Measurements from ENCODE around the gene MCF2L. TPM values are rescaled to one million over a fixed set of nuclear protein-coding genes. Genes with fewer than 3 reads are reported as not detected.

Gene MCF2L
- total and polyA plus RNA-seq, 2 experiments from 2014 or later = 4.8 to 25.6 TPM

GRCh38 chr13:113062691-113063090, 93.7 kb downstream of the MCF2L start:
- Histone ChIP-seq H3K4me1 (ENCODE audit: insufficient read depth) (no peaks in the 10 kb centered on the region), H3K4me2 (no peak overlapping the region), H3K4me3 (no peak overlapping the region), H3K27me3 (ENCODE audit: insufficient read depth) (no peaks in the 10 kb centered on the region), H3K36me3 (ENCODE audit: insufficient read depth) (no peaks in the 10 kb centered on the region), H3F3A (replicated peaks; ENCODE audit: low read depth) (no peaks in the 10 kb centered on the region), H3K9me2 (ENCODE audit: insufficient read depth) (no peaks in the 10 kb centered on the region), H4K20me1 (replicated peaks; ENCODE audit: insufficient read depth) (no peaks in the 10 kb centered on the region), H2AFZ (no peak overlapping the region), H3K79me2 (replicated peaks; ENCODE audit: insufficient read depth) (no peaks in the 10 kb centered on the region), H3K27ac (ENCODE audit: low read depth) (no peak overlapping the region)
- no peak overlapping the region for H3K27ac Mint-ChIP-seq
- peaks cover 3% of the 10 kb centered on the region; the same call in 2 of the 3 replicates for H3K4me1 Mint-ChIP-seq
- H3K36me3 Mint-ChIP-seq (ENCODE audit: low read depth) = no peaks in the 10 kb centered on the region; the same call in 2 of the 3 replicates
- H3K27me3 Mint-ChIP-seq (ENCODE audit: insufficient read depth, low read depth, poor library complexity) = peaks cover 12% of the 10 kb centered on the region
- no peak overlapping the region for H3K4me3 Mint-ChIP-seq
- TF ChIP-seq, protein P1, sequence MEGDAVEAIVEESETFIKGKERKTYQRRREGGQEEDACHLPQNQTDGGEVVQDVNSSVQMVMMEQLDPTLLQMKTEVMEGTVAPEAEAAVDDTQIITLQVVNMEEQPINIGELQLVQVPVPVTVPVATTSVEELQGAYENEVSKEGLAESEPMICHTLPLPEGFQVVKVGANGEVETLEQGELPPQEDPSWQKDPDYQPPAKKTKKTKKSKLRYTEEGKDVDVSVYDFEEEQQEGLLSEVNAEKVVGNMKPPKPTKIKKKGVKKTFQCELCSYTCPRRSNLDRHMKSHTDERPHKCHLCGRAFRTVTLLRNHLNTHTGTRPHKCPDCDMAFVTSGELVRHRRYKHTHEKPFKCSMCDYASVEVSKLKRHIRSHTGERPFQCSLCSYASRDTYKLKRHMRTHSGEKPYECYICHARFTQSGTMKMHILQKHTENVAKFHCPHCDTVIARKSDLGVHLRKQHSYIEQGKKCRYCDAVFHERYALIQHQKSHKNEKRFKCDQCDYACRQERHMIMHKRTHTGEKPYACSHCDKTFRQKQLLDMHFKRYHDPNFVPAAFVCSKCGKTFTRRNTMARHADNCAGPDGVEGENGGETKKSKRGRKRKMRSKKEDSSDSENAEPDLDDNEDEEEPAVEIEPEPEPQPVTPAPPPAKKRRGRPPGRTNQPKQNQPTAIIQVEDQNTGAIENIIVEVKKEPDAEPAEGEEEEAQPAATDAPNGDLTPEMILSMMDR (conservative IDR thresholded peaks at IDR 0.05; ENCODE audit: low read depth in 2 of 2) = no peak
- TF ChIP-seq NANOG (IDR thresholded peaks at IDR 0.05; ENCODE audit: borderline replicate concordance) (no peak), STAT1 (IDR thresholded peaks at IDR 0.05; ENCODE audit: unreplicated experiment) (no peak), CREB1 (CRISPR knock-in tag; IDR thresholded peaks at IDR 0.05; ENCODE audit: low read depth) (no peak), JUNB (IDR thresholded peaks at IDR 0.05; ENCODE audit: unreplicated experiment) (no peak), EZH2 (IDR thresholded peaks at IDR 0.05; ENCODE audit: low read depth, unreplicated experiment) (no peak), ZNF114 (CRISPR knock-in tag; IDR thresholded peaks at IDR 0.05) (no peak)
- no peak for ATAC-seq
- DNase-seq (ENCODE audit: low spot score) = no peak
- H3K9me3 Mint-ChIP-seq = no peaks in the 10 kb centered on the region

- ATAC-seq (no peak), DNase-seq (ENCODE audit: low spot score) (no peak)
- H3K4me1 Mint-ChIP-seq = peaks cover 3% of the 10 kb centered on the region; the same call in 2 of the 3 replicates
- no peaks in the 10 kb centered on the region for H3K9me2 ChIP-seq (ENCODE audit: insufficient read depth)
- H3K4me2 ChIP-seq = no peak overlapping the region
- no peaks in the 10 kb centered on the region for H3K4me1 ChIP-seq (ENCODE audit: insufficient read depth)
- H3K27me3 ChIP-seq (ENCODE audit: insufficient read depth) = no peaks in the 10 kb centered on the region
- H3F3A ChIP-seq (replicated peaks; ENCODE audit: low read depth) = no peaks in the 10 kb centered on the region
- no peak overlapping the region for H3K4me3 Mint-ChIP-seq
- H3K36me3 Mint-ChIP-seq (ENCODE audit: low read depth) = no peaks in the 10 kb centered on the region; the same call in 2 of the 3 replicates
- no peaks in the 10 kb centered on the region for H4K20me1 ChIP-seq (replicated peaks; ENCODE audit: insufficient read depth)
- H3K27ac Mint-ChIP-seq = no peak overlapping the region
- H3K27me3 Mint-ChIP-seq (ENCODE audit: insufficient read depth, low read depth, poor library complexity) = peaks cover 12% of the 10 kb centered on the region
- no peaks in the 10 kb centered on the region for H3K9me3 Mint-ChIP-seq
- H3K27ac ChIP-seq (ENCODE audit: low read depth) = no peak overlapping the region
- no peak overlapping the region for H2AFZ ChIP-seq
- H3K4me3 ChIP-seq = no peak overlapping the region
- H3K36me3 ChIP-seq (ENCODE audit: insufficient read depth) = no peaks in the 10 kb centered on the region
- H3K79me2 ChIP-seq (replicated peaks; ENCODE audit: insufficient read depth) = no peaks in the 10 kb centered on the region
- TF ChIP-seq ZNF114 (CRISPR knock-in tag; IDR thresholded peaks at IDR 0.05) = no peak
- TF ChIP-seq EZH2phosphoT487 (IDR thresholded peaks at IDR 0.05; ENCODE audit: unreplicated experiment) = no peak
- TF ChIP-seq ETS1 (IDR thresholded peaks at IDR 0.05) = no peak
- no peak for TF ChIP-seq NANOG (IDR thresholded peaks at IDR 0.05; ENCODE audit: borderline replicate concordance)
- no peak for TF ChIP-seq ZNF331 (CRISPR knock-in tag; IDR thresholded peaks at IDR 0.05; ENCODE audit: low read depth)
- no peak for TF ChIP-seq EZH2 (IDR thresholded peaks at IDR 0.05; ENCODE audit: low read depth, unreplicated experiment)
- TF ChIP-seq STAT1 (IDR thresholded peaks at IDR 0.05; ENCODE audit: unreplicated experiment) = no peak
- no peak for TF ChIP-seq CREB1 (CRISPR knock-in tag; IDR thresholded peaks at IDR 0.05; ENCODE audit: low read depth)
- TF ChIP-seq POLR2AphosphoS5 (IDR thresholded peaks at IDR 0.05; ENCODE audit: low read depth) = no peak
- no peak for TF ChIP-seq ZNF462 (CRISPR knock-in tag; IDR thresholded peaks at IDR 0.05)
- no peak for TF ChIP-seq JUNB (IDR thresholded peaks at IDR 0.05; ENCODE audit: unreplicated experiment)
Observed at GRCh38 chr13:113063091-113063491, 94.1 kb downstream of the MCF2L start.
